DMS79 treated with DMSO at 0.1 percent for 48 hours (cell line): ENCODE results near the gene KRTAP4-8.
A peak's percentile ranks its signal among the peaks of the same experiment; 100 is the strongest.
"Not testable (repeated sequence)": the region's sequence is repeated elsewhere in the genome, so short reads cannot be mapped to it uniquely, and the experiment has no call there.

Experiments
- DNase-seq: peaks from one replicate; lab custom pipeline; 2025; lab: John Stamatoyannopoulos, UW

The KRTAP4-8 gene

GRCh38 chr17:41108728-41109386 lies 10.9 kb upstream of the KRTAP4-8 start:
- not testable (repeated sequence) for DNase-seq

DNA sequence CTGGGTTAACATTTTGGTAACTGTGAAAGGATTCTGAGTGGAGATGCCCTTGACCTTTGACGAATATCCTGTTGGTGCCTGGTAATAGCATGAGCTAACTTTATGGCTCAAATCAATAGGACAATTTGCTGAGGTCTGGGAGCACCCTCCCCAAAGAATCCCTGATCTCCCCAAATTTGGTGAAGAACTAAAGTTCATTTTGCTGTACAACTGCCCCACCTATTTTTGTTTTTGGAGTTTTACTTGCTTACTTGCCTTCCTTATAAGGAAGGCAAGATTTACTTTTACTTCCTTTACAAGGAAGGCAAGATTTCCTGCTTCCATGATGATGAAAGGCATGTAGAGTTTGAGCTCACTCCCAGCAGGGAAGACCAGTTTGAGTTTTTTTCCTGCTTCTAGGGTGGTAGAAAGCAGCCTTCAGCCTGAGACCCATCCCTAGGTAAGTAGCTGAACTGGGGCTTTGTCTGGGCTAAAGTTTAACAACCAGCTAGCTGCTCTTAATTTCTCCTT lies 10.1 kb upstream of the KRTAP4-8 start:
- DNase-seq, result no peak

GRCh38 chr17:41105347-41105746 lies 7.4 kb upstream of the KRTAP4-8 start, which contains the start of gene KRTAP4-9:
Gene KRTAP4-9 (plus strand): TSS chr17:41105389. CDS start chr17:41105389, 0 bp downstream.
- DNase-seq, result not testable (repeated sequence)

GRCh38 chr17:41104386-41105038 lies 6.6 kb upstream of the KRTAP4-8 start:
- DNase-seq, result not testable (repeated sequence)

GRCh38 chr17:41103896-41104295 lies 6.0 kb upstream of the KRTAP4-8 start:
- DNase-seq, result no peak

DNA sequence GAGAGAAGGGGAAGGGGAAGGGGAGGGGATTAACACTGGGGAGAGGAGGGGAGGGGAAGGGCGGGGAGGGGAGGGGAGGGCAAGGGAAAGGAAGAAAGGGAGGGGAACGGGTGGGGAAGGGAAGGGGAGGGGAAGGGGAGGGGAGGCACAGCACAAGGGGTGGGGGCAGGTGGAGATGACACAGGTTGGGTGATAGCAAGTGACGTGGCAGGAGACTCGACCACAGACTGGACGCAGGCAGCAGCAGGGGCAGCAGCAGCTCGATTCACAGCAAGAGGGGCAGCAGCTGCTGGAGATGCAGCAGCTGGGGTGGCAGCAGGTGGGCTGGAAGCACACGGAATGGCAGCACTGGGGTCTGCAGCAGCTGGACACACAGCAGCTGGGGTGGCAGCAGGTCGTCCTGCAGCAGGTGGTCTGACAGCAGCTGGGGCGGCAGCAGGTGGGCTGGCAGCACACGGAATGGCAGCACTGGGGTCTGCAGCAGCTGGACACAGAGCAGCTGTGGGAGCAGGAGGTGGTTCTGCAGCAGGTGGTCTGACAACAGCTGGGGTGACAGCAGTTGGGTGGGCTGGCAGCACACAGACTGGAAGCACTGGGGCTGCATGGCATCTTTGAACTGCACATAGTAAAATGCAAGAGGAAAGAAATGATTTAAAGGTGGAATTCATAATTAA lies 3.8 kb upstream of the KRTAP4-8 start, which contains the start of gene KRTAP4-16:
Gene KRTAP4-16, minus strand, starts transcription at position 624 of the 674 bp plus-strand sequence. Its CDS starts 0 bp downstream, at position 624.
- DNase-seq, result no peak

DNA sequence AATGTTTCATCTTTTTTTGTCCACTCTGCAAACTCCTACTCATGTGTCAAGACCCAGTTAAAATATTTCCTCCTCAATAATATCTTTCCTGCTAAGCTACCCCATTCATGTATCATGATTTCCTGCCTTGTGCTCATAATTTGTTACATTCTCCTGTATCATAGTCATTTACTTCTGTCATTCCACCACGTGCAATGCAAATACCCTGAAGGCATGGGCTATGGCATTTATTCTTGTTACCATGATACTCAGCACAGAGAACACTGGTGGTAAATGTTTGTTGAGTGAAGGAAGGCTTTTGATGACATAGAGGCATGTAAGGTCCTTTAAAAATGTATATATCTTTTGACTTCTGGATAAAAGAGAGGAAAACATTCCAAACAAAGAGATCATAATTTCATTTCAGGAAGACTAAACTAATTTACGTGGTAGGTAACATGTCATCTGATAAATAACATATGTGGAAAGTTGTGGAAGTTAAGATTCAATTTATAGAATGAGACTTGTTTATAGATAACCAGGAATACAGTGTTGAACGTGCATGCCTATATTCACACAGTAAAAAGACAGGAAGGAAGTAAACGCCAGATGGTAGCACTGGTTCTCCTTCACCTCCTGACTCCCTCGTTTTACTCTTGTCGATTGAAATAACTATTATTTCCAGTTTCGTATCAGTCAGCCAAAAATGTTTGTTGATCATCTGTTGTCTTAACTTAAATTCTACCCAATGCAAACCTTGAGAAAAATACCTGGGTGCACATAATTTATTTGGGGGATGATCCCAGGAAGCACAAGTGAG lies 1.9 kb upstream of the KRTAP4-8 start:
- not testable (repeated sequence) for DNase-seq

DNA sequence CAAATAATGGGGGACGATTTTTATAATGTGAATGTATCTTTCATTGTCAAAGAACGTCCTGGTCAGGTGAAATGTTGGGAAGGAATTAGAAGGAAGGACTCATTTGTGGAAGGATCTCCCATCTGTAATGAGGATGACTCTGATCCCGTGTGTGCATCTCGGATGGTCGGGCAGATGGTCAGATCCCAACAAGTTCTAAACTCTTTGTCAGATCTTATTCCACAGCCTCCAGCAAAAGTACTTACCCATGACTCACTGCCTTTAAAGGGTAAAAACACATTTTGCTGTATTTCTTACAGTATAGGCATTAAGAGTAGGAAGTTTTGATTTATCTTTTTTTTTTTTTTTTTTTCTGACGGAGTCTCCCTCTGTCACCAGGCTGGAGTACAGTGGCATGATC lies 539 bp upstream of the KRTAP4-8 start:
- DNase-seq, result no peak

GRCh38 chr17:41096055-41096454 lies 1.9 kb downstream of the KRTAP4-8 start:
- DNase-seq, result no peak

GRCh38 chr17:41088760-41089352 lies 9.1 kb downstream of the KRTAP4-8 start:
- DNase-seq, result not testable (repeated sequence)

DNA sequence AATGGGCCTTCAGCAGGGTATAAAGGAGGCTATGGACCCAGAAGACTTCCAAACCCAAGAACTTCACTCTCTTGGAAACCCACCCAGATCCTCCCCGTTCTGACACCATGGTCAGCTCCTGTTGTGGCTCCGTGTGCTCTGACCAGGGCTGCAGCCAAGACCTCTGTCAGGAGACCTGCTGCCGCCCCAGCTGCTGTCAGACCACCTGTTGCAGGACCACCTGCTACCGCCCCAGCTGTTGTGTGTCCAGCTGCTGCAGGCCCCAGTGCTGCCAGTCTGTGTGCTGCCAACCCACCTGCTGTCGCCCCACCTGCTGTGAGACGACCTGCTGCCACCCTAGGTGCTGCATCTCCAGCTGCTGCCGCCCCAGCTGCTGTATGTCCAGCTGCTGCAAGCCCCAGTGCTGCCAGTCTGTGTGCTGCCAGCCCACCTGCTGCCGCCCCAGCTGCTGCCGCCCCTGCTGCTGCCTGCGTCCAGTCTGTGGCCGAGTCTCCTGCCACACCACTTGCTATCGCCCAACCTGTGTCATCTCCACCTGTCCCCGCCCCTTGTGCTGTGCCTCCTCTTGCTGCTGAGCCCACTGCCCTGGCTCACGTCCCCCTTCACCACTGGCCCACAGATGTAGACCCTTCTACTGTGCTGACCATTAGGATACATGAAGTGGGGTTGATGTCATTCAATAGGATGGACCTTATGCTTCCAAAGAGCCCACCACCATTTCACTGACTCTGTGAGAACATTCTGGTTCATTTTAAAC lies 13.7 kb downstream of the KRTAP4-8 start, which contains the start of gene KRTAP4-7:
Gene KRTAP4-7, plus strand, starts transcription at position 51 of the 757 bp plus-strand sequence. Its CDS starts 57 bp downstream, at position 108.
- DNase-seq, result not testable (repeated sequence)

DNA sequence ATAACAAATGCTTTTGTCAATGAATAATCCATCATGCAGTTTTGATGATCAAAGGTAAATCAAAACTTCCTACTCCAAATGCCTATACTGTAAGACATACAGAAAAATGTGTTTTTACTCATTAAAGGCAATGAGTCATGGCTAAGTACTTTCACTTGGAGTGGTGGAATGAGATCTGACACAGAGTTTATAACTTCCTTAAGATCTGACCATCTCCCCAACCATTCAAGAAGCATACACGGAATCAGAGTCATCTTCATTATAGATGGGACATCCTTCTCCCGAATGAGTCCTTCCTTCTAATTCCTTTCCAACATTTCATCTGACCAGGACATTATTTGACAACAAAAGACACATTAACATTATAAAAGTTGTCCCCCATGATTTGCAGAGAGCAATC lies 14.5 kb downstream of the KRTAP4-8 start:
- not testable (repeated sequence) for DNase-seq

DNA sequence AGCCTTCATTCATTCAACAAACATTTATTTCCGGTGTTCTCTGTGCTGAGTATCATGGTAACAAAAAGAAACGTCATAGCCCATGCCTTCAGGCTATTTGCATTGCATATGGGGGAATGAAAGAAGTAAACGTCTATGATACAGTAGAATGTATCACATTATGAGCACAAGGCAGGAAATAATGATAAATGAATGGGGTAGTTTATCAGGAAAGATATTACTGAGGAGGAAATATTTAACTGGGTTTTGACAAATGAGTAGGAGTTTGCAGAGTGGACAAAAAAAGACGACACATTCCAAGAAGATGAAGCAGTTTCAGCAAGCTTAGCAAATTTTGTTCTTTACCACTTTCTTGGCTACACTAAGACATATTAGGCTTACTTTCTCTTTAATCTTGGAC lies 15.3 kb downstream of the KRTAP4-8 start:
- no peak for DNase-seq

- no peak for DNase-seq
Observed at GRCh38 chr17:41076788-41077187, 21.2 kb downstream of the KRTAP4-8 start.

DNA sequence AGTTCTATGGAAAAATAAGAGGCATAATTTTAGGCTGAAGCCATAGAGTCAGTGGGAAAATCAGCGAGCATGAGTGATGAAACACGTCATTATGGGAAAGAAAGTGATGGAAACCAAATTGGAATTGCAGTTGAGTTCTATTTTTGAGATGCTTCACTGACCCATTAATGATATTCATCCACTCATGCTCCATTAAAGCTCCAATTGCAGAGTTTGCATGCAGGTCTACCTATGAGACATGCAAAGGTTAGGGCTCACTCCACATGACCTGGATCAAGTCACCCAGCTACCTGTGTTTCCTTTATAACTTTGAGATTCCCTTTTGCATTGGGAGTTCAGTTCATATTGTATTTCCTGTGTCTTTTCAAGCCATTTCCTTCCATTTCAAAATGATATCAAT lies 24.3 kb downstream of the KRTAP4-8 start:
- peak; percentile 4 for DNase-seq

DNA sequence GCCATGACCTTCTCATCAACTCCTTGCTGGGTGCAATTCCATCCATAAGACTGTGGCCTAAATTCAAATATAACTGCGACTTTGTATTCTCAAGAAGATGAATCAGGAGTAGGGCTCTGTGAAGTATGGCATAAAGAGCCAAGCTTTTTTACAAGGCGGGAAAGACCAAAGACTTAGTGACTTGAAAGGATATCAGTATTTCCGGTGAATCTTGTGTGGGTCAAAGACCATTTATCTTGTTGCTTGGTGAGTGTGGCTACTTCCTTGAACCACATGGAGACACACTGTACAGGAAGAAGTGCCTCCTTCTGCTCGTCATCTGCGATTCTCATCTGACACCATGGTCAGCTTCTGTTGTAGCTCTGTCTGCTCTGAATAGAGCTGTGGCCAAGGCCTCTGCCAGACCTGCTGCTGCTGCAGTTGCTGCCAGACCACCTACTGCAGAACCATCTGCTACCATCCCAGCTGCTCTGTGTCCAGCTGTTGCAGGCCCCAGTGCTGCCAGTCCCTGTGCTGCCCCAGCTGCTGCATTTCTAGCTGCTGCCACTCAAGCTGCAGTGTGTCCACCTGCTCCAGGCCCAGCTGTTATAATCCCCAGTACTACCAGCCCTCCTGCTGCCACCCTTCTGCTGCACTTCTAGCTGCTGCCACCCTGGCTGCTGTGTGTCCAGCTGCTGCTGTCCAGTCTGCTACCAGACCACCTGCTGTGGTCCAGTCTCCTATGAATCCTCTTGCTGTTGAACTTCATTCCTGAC lies 26.2 kb downstream of the KRTAP4-8 start:
- no peak for DNase-seq

DNA sequence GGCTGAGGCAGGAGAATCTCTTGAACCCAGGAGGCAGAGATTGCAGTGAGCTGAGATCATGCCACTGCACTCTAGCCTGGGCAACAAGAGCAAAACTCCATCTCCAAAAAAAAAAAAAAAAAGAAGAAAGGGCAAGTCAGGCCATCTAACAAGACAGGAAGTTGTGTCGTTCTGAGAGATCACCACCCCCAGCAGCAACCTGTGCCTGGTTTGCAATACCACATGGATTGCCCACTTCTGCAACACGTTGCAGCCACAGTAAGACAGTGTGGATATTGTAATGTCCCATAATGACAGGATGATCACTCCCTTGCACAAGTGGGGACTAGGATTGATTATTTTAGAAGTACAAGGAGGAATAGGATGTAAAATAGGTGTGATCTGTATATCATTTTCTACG lies 28.9 kb downstream of the KRTAP4-8 start:
- DNase-seq, result no peak

DNA sequence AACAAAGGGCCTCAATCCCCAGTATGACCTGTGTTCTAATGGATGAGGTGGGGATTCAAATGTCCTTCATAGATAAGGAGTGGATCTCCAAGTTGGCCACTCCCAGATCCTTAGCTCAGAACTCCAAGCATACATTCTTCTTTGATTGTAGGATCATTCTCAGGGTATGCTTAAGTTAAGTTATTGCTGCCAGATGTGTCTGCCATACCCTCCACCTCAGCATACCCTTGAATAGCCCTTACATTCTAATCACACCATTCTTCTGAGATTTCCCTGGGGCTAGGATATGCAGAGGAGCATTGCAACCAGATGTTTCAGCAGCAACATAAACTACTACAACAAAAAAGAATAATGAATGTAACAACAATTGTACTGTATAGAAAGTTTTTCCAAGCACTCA lies 30.7 kb downstream of the KRTAP4-8 start:
- DNase-seq, result no peak

GRCh38 chr17:41065829-41066624 lies 31.9 kb downstream of the KRTAP4-8 start, which contains the start of gene KRTAP2-4:
Gene KRTAP2-4 (minus strand): TSS chr17:41065879. CDS start chr17:41065845, 34 bp downstream.
- DNase-seq, result no peak
